Mucosa of gallbladder (tissue), 1 donor: Measurements from ENCODE around the gene RHCG. TPM values are rescaled to one million over a fixed set of nuclear protein-coding genes. Genes with fewer than 3 reads are reported as not detected.
"Not testable (repeated sequence)": the region's sequence is repeated elsewhere in the genome, so short reads cannot be mapped to it uniquely, and the experiment has no call there.

ENCODE experiments used
- DNase-seq: peaks from one replicate; pipeline ENCODE4 v3.0.0-alpha.2; 2020; ENCODE audit warnings: low spot score
- total RNA-seq: library from RNA; stranded (reverse); gene quantifications from one replicate; pipeline ENCODE4 v1.2.1, GENCODE V29; 2021
- donor health status: DM: no; HTN: no; CAD: no.

The RHCG gene
- total RNA-seq, 1 donor from 2014 or later: not detected

DNA sequence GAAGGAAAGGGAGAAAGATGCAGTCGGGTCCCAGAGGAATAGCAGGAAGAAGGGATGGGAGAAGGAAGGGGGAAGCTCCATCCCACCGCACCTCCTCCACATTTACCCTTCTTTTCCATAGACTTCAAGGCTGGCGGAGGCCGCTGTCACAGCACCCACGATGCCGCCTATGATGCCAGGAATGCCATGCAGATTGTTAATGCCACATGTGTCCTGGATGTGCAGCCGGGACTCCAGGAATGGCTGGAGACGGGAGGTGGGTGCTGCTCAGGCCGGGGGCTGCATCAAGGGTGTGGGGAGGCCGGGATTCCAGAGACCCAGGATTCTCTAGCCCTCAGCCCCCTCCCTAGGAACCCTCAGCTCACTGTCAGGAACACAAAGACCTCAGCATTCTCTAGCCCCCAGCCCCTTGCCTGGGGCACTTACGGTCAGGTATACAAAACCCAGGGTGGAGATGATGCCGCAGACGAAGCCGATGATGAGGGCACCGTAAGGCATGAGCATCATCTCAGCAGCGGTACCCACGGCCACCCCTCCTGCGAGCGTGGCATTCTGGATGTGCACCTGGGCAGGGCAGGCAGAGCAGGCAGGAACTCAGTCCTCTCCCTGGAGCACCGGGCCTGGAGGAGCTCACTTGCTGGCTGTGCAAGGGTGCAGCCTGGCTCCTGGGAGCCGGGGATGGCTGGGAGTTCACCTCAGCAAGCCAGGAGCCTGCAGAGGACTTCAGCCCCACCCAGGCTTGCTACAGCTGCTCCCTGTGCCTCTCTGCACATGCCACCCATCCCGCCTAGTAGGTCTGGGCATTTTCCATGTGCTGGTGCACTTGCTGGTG lies 18.8 kb downstream of the RHCG start:
- no peak for DNase-seq

DNA sequence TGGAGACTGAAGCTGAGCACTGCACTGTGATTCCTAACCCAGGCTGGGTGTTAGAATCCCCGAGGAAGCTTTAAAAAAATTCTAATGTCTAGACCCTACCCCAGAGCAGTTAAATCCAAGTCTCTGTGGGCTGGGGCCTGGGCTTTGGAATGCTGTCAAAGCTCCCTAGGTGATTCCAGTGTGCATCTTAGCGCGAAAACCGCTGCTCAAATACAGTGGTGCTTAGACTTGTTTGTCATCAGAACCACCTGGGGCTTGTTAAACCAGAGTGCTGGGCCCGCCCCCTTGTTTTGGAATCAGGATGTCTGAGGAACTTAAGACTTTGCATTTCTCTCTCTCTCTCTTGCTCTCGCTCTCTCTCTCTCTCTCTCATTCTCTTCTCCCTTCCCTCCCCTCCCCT lies 20.7 kb downstream of the RHCG start:
- DNase-seq: no peak

GRCh38 chr15:89472785-89473256 lies 23.6 kb downstream of the RHCG start:
- DNase-seq: peak; percentile 37

- DNase-seq: no peak
Measured at GRCh38 chr15:89469426-89470096, 26.8 kb downstream of the RHCG start.

DNA sequence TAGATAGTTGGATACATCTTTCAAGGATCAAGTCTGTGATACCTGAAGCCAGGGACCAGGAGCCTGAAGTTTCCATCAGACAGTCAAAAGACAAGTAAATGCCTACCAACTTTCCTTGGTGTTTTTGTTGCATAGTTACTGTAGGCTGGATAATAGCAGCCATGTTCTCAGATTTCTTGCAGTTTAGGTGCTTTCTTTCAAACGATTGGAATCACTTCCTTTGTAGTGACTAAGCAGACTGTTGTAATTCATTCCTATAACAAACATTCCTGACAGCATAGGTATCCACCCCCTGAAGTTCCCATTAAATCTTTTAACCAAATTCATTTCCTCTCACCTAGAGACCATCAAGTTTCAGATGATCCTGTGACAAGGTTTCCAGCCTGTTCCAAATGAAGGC lies 27.6 kb downstream of the RHCG start:
- DNase-seq: not testable (repeated sequence)

DNA sequence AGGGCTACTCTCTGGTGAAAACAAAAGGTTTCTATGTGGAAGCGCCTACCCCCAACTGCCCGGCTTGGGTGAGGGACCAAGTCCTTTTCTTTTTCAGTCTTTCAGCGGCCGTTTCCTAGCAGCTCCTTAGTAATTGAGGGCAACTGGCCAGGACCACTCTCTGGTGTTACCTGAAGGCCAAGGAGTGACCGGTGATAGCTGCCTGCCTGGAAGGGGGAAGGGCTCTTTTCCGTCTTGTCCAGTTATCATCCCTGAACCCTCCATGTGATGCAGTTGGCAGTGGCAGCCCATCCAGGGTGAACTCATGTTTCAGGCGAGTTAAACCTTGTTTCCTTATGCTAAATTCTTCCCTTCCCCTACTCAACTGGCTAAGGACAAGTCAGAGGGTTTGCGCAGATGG lies 33.3 kb downstream of the RHCG start:
- no peak for DNase-seq

DNA sequence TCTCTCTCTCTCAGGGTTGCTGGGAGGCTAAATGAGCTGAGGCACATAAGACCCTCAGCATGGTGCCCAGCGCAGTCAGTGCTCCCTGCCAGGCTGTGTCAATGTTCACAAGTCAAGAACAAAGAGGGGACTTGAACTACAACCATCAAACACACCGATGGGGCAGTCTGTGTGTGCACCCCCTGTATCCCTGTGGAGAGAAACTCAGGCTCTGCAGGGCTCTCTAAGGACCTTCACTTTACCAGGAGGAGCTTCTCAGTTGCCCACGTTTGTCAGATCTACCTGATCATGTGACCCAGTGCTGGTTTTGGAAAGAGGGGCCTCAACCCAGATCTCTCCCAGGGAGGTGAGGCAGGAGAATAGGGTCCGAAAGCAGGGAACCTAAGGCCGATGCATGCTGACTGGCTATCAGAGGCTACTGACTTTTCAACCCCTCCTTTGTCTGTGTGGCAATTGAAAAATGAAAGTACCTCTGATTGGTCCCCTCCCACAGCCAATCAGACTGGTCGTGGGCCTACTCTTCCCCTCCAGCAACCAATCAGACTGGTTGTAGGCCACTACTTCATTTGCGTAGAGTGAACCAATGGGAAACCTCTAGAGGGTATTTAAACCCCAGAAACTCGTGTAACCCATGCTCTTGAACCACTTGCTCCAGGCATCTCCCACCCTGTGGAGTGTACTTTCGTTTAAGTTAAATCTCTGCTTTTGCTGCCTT lies 34.0 kb downstream of the RHCG start:
- DNase-seq: no peak

- DNase-seq: no peak
Measured at GRCh38 chr15:89461386-89461785, 35.0 kb downstream of the RHCG start.

- no peak for DNase-seq
Measured at GRCh38 chr15:89460048-89460447, 36.3 kb downstream of the RHCG start.

GRCh38 chr15:89459271-89460038 lies 36.9 kb downstream of the RHCG start:
- DNase-seq: peak; percentile 56

- DNase-seq: no peak
Measured at GRCh38 chr15:89458440-89458839, 37.9 kb downstream of the RHCG start.

DNA sequence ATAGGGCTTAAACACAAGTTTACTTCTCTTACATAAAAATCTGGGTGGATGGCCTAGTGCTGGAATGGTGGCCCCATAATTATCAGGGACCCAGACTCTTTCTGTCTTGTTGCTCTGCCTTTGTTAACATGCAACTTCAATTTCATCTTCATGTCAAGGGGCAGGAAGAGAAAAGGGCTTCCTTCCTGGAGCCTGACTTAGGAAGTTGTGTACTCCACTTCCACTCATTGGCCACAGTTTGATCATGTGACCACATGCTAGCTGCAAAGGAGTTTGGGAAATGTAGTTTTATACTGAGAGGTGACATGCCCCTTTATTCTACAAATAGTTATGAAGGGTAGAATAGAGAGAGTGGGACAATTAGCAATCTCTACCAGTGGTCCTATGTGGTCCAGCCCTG lies 39.3 kb downstream of the RHCG start:
- no peak for DNase-seq

- peak; percentile 51 for DNase-seq
Measured at GRCh38 chr15:89455535-89455934, 40.8 kb downstream of the RHCG start.

DNA sequence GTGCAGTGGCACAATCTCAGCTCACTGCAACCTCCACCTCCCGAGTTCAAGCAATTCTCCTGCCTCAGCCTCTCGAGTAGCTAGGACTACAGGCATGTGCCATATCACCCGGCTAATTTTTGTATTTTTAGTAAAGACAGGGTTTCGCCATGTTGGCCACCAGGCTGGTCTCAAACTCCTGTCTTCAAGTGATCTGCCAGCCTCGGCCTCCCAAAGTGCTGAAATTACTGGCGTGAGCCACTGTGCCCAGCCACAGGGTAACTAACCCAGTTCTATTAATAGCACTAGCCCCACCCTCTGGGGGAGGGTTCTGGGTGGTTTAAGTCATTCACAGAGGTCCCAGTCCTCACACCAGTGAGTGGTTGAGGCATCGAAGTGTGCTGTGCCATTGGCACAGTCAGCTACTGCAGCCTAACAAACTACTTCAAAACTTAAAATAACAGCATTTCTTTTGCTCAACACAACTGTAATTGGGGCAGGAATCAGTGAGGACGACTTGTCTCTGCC lies 44.0 kb downstream of the RHCG start:
- no peak for DNase-seq

- DNase-seq: no peak
Measured at GRCh38 chr15:89451846-89452245, 44.5 kb downstream of the RHCG start.

- no peak for DNase-seq
Measured at GRCh38 chr15:89450076-89451006, 46.0 kb downstream of the RHCG start.

- no peak for DNase-seq
Measured at GRCh38 chr15:89448825-89449224, 47.6 kb downstream of the RHCG start.

GRCh38 chr15:89447676-89448075 lies 48.7 kb downstream of the RHCG start:
- no peak for DNase-seq

- no peak for DNase-seq
Measured at GRCh38 chr15:89446255-89446891, 50.0 kb downstream of the RHCG start.

DNA sequence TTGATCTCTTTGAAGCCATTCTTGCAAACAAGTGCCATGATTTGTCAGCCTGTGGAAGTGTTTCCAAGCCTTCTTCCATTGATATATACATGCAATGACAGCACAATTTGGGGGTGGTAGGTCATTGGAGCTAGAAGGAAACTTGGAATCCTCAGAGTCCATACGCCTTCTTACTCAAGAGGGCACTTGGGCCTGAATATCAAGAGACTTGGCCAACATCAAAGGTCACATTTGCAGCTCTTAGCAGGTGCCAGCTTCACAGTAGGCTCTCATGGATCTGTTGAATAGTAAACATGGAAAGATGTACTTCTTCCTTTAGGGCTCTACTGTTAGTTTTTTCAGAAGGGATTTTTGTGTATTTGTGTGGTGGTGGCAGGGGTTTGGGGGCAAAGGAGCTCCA lies 50.9 kb downstream of the RHCG start:
- DNase-seq: no peak
